Parathyroid adenoma (tissue), 2 donors: ENCODE measurements around the gene SERPINB6.

ENCODE experiments used
- H2AFZ ChIP-seq: fragments of 300-600 bp; sonication (generic); one replicate; pipeline ENCODE4 v1.7.0; 2017; ENCODE audit warnings: antibody characterized with exemption, mild to moderate bottlenecking
- H3K27ac ChIP-seq: fragments of 300-600 bp; sonication (generic); one replicate; pipeline ENCODE4 v1.7.0; 2017
- H3K27me3 ChIP-seq: fragments of 300-600 bp; sonication (generic); one replicate; pipeline ENCODE4 v1.7.0; 2017; ENCODE audit warnings: low read length; ENCODE audit not compliant: control insufficient read depth, insufficient read depth
- H3K36me3 ChIP-seq: fragments of 300-600 bp; sonication (generic); one replicate; pipeline ENCODE4 v1.7.0; 2017; ENCODE audit warnings: low read length; ENCODE audit not compliant: control insufficient read depth, insufficient read depth
- H3K4me1 ChIP-seq: fragments of 300-600 bp; sonication (generic); one replicate; pipeline ENCODE4 v1.7.0; 2017; ENCODE audit warnings: control low read depth
- H3K4me2 ChIP-seq: fragments of 300-600 bp; sonication (generic); one replicate; pipeline ENCODE4 v1.7.0; 2017; ENCODE audit warnings: low read length
- H3K4me3 ChIP-seq: fragments of 300-600 bp; sonication (generic); one replicate; pipeline ENCODE4 v1.7.0; 2017; ENCODE audit warnings: low read depth, low read length
- H3K79me2 ChIP-seq: fragments of 300-600 bp; sonication (generic); one replicate; pipeline ENCODE4 v1.7.0; 2017; ENCODE audit warnings: control low read depth
- H3K9ac ChIP-seq: fragments of 300-600 bp; sonication (generic); one replicate; pipeline ENCODE4 v1.7.0; 2017; ENCODE audit warnings: mild to moderate bottlenecking
- H3K9me3 ChIP-seq: fragments of 300-600 bp; sonication (generic); one replicate; pipeline ENCODE4 v1.7.0; 2017; ENCODE audit warnings: low read length; ENCODE audit not compliant: control insufficient read depth
- CTCF ChIP-seq: fragments of 300-600 bp; sonication (generic); IDR thresholded peaks from one replicate; pipeline ENCODE4 v1.7.0; 2017; ENCODE audit warnings: antibody characterized with exemption, mild to moderate bottlenecking
- donor health status: primary hyperparathyroidism.

Gene SERPINB6

DNA sequence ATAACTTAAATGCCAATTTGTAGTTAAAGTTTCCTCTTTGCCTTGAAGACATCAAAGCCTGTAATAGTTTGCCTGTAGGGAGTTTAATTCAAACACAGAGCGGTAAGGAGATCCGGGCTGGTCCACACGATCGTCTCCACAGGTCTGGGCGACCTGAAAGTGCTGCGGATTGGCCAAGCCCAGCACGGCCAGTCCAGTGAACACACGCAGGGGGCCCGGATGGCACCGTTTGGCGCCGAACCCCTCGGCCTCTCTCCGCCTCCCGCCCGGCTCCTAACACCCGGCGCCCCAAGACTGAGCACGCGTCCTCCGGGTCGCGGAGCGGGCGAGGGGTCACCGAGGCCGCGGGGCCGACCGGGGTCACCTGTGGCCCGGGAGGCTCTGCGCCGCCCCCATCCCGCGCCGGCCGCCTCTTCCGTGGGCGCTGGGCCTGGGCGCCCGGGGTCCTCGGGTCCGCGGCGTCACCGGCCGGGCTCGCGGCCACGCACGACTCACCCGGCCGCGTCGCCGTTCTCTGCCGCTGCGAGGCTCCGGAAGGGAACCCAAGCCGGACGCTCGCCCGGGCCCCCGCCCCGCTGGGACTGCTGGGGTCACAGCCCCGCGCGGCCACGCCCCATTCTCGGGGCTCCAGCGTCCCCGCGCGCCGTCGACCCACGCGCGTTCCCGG, 481 bp downstream of the SERPINB6 start:
- H3K27me3 ChIP-seq = no peaks in the 10 kb centered on the region
- H2AFZ ChIP-seq = peak overlapping the region; percentile 90
- peaks cover 18% of the 10 kb centered on the region for H3K4me1 ChIP-seq
- H3K79me2 ChIP-seq = peaks cover under 1% of the 10 kb centered on the region
- H3K4me2 ChIP-seq = peak overlapping the region; percentile 86
- peak overlapping the region; percentile 96 for H3K27ac ChIP-seq
- TF ChIP-seq CTCF = no peak
- peak overlapping the region; percentile 57 for H3K4me3 ChIP-seq
- H3K36me3 ChIP-seq = peaks cover 2% of the 10 kb centered on the region
- peak overlapping the region; percentile 51 for H3K9ac ChIP-seq
- H3K9me3 ChIP-seq = no peaks in the 10 kb centered on the region

- H2AFZ ChIP-seq = peak overlapping the region; percentile 69
- no peak for TF ChIP-seq CTCF
- peaks cover 5% of the 10 kb centered on the region for H3K79me2 ChIP-seq
- peaks cover 2% of the 10 kb centered on the region for H3K36me3 ChIP-seq
- H3K9me3 ChIP-seq = no peaks in the 10 kb centered on the region
- no peak overlapping the region for H3K9ac ChIP-seq
- peaks cover 18% of the 10 kb centered on the region for H3K4me1 ChIP-seq
- H3K4me3 ChIP-seq = peak overlapping the region; percentile 57
- H3K4me2 ChIP-seq = peak overlapping the region; percentile 72
- H3K27ac ChIP-seq = peak overlapping the region; percentile 96
- no peaks in the 10 kb centered on the region for H3K27me3 ChIP-seq
Observed at GRCh38 chr6:2970034-2970685, 1.2 kb downstream of the SERPINB6 start.

DNA sequence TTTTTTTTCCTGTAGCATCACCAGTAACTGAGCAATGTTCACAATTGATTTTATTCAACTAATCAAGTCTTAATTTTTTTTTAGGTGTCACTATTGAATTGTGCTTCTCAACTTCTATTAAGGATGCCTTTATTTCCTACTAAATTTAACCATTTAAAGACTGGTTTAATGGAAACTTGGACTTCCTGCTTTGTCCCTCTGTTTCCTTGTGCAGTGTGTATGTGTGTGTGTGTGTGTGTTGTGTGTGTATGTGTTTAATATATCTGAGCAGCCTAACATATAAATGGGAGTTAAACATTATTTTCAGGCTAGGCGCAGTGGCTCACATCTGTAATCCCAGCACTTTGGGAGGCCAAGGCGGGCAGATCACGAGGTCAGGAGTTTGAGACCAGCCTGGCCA, 1.8 kb downstream of the SERPINB6 start:
- peak overlapping the region; percentile 96 for H3K27ac ChIP-seq
- H2AFZ ChIP-seq = no peak overlapping the region
- peaks cover 2% of the 10 kb centered on the region for H3K36me3 ChIP-seq
- no peaks in the 10 kb centered on the region for H3K9me3 ChIP-seq
- no peak overlapping the region for H3K9ac ChIP-seq
- TF ChIP-seq CTCF = no peak
- no peak overlapping the region for H3K4me3 ChIP-seq
- peaks cover 18% of the 10 kb centered on the region for H3K4me1 ChIP-seq
- H3K27me3 ChIP-seq = no peaks in the 10 kb centered on the region
- H3K4me2 ChIP-seq = no peak overlapping the region
- peaks cover 7% of the 10 kb centered on the region for H3K79me2 ChIP-seq

DNA sequence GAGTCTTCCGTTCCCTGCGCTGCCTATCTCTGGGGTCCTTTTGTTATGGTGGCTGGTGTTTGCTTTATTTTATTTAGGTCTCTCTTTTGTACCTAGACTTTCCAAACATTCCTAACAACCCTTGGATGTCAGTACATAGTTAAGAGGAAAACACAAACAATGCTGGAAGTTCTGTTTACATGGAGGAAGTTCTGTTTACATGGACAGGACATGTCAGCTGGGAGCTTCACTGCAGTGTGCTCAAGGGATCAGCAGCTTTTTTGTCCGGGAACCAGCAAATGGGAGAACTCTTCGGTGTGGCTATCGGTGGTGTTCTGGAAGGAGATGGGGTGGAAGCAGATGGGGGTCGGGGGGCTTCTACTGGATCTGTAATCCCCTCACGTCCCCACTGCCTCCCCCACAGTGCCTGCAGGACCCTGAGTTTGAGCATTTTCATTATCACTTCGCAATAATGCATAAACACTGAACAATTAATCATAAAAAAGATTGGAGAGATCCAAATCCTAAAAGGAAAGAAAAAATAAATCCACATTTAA, 2.7 kb downstream of the SERPINB6 start:
- Histone ChIP-seq H3K4me3 (no peak overlapping the region), H3K27ac (peak overlapping the region; percentile 27), H2AFZ (no peak overlapping the region), H3K9me3 (no peaks in the 10 kb centered on the region), H3K36me3 (peaks cover 2% of the 10 kb centered on the region), H3K79me2 (peaks cover 7% of the 10 kb centered on the region), H3K27me3 (no peaks in the 10 kb centered on the region), H3K4me1 (peaks cover 18% of the 10 kb centered on the region), H3K4me2 (no peak overlapping the region), H3K9ac (no peak overlapping the region)
- no peak for TF ChIP-seq CTCF
